Measurements from ENCODE around the gene HPS5.

The HPS5 gene

DNA sequence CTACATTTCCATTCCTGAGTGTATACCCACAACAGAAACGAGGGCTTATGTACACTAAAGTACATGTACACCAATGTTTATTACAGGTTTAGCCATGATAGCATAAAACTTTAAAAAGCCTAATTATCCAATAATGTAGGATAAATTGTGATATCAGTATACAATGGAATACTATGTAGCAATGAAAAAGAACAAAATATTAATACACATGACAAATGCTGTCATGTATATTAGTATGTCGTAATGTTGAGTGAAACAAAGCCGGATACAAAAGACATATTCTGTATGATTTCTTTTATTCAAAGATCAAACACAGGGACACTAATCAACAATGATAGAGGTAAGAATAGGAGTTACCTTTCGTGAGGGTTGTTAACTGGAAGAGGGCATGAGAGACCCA lies 88.0 kb downstream of the HPS5 start:
- DNase-seq: no peak

DNA sequence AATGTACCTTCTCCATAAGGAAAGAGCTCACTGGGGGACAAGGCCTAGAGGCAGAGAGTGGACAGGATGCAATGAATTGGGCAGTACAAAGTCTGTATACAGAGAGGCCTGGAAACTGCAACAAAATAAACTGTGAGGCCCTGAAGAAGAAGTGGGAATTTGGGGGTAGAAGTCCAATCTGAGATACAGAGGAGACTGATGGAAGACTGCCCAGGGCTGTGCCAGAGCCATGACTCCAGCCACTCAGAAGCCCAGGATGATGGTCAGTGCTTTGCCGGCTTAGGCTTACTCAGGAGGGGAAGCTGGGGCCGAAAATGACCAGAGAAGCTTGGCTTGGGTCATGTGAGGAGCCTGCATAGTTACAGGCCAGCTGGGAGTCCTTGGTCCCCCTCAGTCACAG lies 91.1 kb downstream of the HPS5 start:
- no peak for DNase-seq

DNA sequence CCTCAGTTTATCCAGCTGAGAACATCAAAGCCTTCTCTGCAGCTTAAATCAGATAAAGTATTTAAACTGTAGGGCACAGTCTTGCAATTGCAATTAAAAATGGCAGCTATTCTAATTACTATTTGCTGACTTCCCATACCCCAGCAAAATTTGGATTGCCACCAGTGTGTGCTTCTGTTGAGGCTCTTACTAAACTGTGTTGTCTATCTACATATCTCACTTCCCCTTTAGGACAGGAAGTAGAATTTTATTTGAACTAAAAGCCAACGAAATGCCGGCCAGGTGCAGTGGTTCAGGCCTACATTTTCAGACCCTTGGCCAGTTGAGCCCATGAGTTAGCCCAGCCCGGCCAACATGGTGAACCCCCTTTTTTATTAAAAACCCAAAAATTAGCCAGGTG lies 92.4 kb downstream of the HPS5 start:
- DNase-seq: no peak
